Activated CD4-positive, CD25-positive, alpha-beta regulatory T cell treated with anti-CD3 and anti-CD28 coated beads, Interleukin-2, amount 50 U/mL, for 16 hours (primary cell): ENCODE data around the gene SIGLEC15.
"Not testable (repeated sequence)": the region's sequence is repeated elsewhere in the genome, so short reads cannot be mapped to it uniquely, and the experiment has no call there.

Source experiments
- DNase-seq: peaks from one replicate; pipeline ENCODE4 v3.0.0-alpha.2; 2020; ENCODE audit warnings: low read depth, low spot score

Gene SIGLEC15

DNA sequence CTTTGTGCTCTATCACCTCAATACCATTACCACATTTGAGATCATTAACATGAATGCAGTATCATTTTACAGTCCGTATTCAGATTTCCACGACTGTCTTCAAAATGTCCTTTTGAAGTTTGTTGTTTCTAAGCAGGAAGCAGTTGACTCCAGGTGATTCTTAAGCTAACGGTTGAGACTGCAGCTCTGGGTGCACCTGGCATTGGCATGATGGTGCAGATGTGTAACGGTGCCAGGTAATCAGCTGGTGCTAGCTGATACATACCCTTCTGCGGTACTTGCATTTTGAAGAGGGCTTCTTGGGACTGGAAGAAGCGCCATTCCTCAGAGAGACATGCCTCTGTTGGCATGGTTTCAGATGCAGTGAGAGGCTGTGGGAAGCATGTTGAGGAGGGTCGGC, 19.5 kb downstream of the SIGLEC15 start:
- DNase-seq: no peak

DNA sequence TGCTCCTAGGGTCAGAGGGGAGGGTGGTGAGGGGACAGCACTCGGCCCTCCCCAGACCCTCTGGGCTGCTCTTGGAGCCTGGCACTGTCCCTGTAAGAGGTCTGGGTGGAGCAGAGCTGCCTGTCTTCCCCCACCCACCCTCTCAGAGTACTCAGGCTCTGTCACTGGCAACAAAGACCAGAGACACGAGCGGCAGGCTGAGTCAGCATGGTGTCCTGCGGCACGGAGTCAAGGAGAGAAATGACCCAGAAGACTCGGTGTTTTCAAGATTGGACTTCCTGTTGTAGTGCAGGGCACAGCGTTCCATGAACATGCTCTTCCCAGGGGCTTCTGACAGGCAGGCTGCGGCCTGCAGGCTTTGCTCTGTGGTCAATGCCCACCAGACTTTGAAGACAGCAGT, 19.9 kb downstream of the SIGLEC15 start:
- DNase-seq: no peak

DNA sequence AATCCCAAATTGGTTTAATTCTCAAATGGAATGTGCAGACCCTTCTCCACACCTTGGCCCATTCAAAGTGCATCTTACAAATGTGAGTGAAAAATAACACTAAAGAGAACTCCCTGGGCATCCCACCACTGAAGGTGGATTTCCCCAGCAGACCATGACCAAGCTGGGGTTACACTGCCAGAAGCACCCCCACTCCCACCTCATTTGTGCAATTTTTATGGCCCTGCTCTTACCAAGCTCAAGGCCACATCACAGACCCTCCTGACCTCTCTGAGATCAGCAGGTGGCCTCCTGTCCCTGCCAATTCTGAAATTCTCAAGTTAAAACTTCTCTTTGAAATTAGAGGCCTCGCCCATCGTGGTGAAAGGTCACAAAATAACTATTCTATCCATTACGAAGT, 21.6 kb downstream of the SIGLEC15 start:
- no peak for DNase-seq

DNA sequence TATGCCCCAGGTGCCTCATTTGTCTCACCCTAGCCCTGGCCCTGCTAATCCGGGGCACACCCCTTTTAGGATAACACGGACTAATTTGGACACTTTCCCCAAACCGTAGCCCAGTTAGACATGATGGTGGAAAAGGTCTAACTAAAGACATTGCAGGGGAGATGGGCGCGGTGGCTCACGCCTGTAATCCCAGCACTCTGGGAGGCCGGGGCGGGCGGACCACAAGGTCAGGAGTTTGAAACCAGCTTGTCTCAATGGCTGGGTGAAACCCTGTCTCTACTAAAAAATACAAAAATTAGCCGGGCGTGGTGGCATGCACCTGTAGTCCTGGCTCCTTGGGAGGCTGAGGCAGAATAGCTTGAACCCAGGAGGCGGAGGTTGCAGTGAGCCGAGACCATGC, 23.2 kb downstream of the SIGLEC15 start:
- DNase-seq: not testable (repeated sequence)

DNA sequence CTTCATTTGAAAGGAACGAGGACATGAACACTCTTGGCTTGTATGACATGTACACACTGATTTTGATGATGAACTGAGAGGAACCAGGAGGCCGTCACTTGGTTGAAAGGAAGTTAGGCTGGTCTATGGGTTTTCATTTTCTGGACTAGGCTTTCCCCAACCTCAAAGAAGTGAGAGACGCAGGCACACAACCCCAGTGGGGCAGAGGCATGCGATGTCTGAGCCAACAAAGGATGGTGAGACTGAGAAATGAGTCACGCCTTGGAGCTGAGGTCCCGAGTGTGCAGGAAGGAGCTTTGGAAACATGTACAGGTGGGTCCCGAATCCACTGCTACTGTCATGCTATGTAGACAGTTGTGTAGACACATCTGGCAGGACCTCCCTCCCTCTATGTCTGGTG, 24.1 kb downstream of the SIGLEC15 start:
- DNase-seq: no peak

DNA sequence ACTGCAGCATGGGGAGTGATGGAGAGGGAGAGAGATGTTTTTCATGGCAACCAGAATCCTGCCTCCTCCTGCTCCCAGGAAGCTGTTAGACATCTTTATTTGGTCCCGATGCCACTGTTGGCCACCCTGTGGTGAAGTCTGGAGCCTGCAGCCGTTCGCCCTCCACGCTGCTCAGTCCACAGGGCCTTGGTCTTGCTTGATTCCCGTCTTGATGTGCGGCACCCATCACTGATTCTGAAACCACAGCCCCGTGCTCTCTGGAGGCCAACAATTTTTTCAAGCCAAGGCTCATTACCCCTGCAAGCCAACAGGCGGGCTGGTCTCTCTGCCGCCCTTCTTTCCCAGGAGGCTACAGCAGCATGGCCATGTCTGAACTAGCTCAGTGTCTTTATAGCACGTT, 24.5 kb downstream of the SIGLEC15 start:
- DNase-seq: no peak

DNA sequence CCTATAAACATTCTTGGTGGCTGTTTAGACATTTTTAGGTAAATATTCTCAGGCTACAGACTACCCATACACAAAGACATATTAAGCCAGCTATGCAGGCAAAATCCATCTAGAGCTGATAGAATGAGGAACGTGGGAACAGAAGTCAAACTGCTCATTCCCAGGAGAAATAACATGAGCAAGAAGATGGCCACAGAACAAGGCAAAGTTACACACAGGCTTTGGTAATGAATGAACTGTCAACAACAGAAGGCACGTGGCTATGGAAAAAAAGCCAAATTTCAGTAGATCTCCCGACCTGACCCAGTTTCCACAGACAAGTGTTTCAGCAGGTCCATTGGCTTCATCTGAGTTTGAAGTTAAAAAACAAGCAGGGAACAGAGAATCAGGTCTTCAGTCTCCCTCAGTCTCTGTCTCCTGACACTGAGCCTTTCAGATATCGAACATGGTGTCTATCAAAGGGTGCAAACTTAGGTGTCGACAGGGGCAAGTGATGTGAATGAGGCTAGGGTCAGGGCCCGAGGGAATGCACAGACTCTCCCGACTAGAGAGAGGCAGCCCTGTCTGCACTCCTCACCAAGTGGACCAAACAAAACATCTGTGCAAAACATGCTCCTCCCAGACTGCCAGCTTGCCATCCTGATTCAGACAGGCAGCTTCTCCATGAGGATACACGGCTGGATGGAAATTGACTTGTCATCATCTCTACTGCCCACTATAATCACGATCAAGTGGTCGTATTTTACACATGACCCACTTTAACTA, 25.9 kb downstream of the SIGLEC15 start:
- no peak for DNase-seq

DNA sequence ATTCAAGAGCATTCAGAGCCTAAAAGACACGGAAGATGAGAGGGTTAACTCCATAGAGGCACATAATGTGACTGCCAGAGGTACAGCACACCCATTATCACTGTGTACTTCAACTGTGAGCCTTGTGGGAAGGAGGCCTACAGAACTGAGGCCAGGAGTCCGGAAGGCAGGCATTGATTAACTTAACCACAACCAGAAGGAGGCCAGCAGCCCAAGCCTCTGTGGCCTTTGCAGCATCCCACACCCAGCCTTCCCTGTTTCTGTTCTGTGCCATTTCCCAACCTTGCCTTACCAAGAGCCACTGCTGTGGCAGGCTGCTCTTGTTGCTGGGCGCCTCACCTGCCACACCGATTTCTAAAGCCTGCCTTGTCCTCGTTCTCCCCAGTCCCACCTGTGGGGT, 27.2 kb downstream of the SIGLEC15 start:
- no peak for DNase-seq

DNA sequence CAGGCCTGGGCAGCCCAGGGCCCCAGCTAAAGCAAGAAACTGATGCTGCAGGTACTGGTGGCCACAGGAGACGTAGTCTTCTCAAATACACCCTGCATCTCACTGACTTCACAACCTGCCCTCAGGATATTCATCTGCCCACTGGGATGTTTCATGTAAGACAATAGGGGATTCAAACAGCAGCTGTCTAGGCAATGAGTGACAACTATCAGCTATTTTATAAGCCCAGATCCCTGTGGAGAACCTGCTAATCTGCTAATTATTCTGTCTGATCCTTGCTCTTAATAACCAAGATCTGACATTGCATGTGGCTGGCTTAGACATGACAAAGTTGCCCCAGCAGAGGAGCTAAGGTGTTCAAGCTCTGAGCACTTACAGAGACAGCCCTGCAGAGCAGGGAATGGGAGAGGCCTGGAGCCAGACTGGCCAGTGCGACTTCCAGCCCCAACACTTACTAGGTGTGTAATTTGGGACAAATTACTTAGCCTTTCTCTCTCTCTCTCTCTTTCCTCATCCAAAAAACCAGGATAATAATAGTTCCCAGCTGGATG, 28.6 kb downstream of the SIGLEC15 start:
- no peak for DNase-seq

DNA sequence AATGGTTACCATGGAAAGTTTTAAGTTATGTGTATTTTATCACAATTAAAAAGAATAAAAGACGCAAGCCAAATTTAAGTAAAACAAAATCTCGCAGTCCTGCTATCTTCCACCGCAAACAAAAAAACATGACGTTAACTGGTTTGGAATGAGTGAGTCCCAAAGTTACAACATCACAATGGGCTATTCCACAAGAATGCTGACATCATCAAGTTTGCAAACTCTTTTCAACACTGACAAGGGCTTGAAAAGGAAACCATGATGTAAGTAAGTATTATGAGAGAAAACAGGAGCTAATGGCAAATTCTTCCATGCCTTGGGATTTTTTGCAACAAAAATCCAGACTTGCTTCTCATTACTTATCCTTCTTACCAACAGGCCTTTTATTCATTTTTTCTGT, 31.1 kb downstream of the SIGLEC15 start:
- DNase-seq: no peak

DNA sequence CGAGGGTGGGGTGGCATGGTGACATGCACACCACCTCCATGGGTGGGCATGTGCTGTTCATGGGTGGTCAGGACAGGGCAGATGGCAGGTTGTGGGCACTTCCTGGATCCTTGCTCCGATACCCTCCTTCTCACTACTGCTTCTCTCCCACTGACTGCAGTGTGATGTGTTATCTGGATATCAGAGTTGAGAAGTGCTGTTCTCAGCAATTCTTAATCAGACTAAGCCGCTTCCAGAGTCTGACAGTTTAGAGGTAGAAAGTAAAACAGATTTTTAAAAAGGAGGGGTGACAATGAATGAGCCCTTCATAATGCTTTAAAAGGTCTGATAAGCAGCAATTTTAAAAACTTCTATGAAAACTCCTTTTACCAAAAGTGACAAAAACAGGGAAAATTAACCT, 33.9 kb downstream of the SIGLEC15 start:
- DNase-seq: no peak

DNA sequence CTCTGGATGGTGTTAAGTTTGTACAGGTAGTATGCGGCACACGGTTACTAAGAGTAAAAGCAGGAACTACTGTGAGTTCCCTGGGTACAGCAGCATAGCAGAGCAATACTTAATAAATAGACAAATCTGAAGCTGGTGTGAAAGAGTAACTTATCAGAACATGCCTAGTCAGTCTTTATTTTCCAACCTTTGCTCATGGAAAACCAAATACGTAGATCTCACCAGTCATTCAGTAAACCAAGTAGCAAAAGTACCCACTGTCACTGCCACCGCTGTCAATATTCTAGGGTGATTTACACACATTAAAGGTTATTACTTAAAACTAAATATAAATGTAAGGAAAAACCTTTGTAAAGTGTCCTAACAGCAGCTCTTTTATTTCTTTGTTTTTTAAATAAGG, 35.0 kb downstream of the SIGLEC15 start:
- no peak for DNase-seq

DNA sequence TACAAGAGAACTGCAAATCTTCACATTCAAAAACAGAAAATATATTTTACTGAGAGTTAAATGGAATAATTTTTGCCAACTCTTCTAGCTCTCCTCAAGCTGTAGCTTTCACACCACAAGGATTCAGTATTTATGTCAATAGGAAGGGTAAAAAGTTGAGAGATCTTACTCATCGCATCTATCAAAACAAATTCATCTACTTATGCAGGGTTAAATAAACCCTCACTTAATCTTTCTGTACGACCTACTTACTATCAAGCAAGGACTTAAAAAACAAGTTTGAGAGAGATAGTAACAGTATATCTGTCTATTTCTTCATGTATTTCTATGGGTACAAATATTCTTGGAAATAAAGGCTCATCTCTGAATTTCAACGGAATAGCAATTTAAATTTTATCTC, 35.5 kb downstream of the SIGLEC15 start:
- no peak for DNase-seq

DNA sequence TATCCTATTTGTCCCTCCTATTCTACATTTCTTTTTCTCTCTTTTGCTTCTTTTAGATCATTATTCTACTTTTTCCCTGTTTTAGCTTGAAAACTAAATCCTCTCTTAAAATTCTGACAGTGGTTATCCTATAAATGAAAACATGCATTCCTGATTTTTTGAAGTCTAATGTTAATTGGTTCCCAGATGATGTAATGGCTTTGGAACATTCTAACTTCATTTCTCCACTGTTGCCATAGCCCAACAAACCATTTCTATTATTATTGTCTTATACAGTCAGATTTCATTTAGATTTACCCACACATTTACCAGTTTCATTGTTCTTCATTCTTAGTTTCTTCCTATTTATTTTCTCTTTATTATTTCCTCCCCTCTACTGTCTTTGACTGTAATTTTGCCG, 36.5 kb downstream of the SIGLEC15 start:
- no peak for DNase-seq

DNA sequence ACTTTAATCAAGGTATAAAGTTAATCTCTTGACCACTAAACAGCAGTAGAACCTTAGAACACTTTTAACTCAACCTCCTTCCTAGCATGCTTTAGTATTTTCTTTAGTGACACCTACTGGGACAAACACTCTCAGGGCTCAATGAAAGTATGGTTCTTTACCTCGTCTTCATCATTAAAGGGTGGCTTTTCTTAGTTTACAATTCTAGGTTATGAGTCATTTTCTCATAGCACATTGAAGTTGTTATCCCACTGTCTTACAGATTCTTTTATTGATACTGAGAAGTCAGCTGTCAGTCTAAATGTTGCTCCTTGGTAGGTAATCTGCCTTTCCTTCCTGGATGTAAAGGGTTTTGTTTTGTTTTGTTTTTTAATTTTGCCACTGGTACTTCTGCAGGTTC, 38.0 kb downstream of the SIGLEC15 start:
- DNase-seq: no peak

DNA sequence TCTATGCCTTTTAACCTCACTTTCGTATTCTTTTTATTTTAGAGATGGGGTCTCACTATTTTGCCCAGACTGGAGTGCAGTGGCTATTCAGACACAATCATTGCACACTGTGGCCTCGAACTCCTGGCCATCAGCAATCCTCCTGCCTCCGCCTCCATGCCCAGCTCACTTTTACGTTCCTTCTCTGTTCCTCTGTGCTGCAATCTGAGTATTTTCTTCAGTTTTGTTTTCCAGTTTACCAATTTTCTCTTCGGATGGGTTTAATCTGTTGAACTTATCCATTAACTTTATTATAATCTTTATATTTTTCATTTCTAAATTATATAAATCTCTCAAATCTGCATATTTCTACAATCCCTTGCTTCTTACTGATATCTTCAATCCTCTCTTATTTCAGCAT, 38.6 kb downstream of the SIGLEC15 start:
- DNase-seq: no peak

DNA sequence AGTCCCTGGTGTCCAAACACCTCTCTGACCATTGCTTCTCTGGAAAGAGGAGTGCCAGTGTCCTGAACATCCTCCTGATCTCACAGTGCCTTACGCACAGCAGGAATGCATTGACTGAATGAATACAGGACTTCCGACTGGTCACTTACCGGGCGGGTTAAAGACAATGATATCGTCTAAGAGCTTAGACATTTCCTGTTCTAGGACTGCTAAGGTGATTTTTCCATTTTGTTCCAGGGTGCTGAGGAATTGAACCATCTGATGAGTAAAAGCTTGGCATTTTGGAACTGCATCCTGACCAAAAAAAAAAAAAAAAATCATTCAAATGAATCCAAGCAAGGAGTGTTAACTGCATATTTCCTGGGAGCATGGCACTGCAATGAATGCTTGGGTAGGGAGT, 40.0 kb downstream of the SIGLEC15 start:
- no peak for DNase-seq

DNA sequence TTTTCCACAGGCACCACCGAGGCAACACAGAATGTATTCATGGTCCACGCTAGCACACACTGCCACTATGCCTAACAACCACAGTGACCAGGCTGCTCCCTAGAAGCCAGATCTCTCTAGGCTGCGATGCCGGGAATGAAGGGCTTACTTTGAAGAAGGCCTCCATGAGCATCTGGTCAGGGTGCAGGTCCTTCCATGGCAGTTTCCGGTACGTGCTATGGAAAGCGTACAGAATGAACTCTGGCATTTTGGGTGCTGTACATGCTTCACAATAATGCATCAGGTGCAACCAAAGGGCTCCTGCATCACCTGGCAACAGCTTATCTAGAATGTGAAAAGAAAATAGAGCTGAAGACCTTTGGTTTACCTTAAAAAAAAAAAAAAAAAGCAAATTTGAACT, 44.9 kb downstream of the SIGLEC15 start:
- no peak for DNase-seq

DNA sequence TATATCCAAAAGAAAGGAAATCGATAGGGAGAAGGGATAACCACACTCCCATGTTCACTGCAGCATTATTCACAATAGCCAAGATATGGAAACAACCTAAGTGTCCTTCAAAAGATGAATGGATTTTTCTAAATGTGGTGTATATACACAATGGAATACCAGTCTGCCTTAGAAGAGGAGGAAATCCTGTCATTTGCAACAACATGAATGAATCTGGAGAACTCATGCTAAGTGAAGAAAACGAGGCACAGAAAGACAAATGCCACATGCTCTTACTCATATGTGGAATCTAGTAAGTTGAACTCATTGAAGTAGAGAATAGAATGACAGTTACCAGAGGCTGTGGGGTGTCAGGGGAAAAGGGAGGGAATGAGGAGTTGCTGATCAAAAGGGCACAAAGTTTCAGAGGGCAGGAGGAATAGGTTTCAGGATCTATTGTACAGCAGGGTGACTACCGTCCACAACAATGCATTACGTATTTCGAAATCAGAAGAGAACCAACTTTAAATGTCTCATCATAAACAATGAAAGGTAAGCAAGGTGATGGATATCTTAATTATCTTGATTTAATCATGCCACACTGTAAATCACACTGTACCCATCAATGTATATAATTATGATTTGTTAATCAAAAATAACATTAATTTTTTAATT, 46.1 kb downstream of the SIGLEC15 start:
- no peak for DNase-seq

DNA sequence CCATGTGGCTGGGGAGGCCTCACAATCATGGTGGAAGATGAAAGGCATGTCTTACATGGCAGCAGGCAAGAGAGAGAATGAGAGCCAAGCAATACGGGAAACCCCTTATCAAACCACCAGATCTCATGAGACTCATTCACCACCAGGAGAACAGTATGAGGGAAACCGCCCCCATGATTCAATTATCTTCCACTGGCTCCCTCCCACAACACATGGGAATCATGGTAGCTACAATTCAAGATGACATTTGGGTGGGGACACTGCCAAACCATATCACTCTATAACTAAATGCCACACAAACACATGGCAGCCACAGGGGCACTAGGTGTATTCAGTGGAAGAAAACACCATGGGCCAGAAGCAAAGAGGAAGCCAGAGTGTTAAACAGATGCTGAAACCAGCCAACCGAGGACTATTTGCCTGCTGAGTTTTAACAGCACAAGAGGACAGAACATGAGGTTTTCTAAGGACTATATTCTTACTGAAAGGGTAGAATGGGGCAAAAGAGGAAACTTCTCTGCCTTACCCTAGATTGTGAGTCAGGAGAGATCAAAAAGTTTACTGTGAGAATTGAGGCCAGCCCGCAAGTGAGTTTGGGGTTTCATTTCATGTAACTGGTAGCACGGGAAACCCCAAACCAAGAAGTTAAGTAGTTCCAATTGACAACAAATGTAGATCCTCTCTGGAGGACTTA, 49.2 kb downstream of the SIGLEC15 start:
- peak; percentile 19 for DNase-seq

DNA sequence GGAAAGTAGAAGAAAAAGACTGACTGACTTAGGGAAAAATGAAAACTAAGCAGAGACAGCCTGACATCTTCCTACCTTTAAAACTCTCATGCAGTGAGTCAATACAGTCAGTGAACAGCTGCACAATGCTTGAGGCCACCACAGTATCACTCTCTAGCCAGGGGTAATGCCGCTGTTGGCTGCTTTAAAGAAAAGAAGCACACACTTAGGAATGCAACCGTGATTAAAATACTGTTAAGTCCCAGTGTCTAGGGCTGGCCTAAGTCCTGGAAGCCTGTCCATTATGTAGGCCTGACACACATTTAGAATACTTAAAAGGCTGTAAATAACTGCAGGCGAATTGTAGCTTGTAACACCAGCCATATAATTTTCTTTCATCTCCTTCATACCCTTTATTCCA, 50.7 kb downstream of the SIGLEC15 start:
- no peak for DNase-seq

DNA sequence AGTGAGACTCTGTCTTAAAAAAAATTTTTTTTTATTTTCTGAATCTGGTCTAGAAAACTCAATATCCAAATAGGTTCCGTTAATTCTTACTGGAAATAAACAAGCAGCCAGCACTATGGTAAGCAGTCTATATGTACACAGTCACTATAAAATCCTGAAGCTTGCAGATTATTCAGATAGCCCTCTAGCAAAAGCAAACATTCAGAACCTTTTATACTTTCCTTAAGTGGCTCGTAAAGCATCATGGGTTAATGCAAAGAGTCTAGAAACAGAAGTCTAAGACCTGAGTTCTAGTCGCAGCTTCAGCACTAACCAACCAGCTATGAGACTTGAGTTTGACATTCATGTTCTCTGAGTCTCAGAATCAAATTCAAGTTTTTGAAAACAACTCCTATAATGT, 51.9 kb downstream of the SIGLEC15 start:
- DNase-seq: no peak
